ENCODE measurements around the gene SEMA3F. TPM values are rescaled to one million over a fixed set of nuclear protein-coding genes. Genes with fewer than 3 reads are reported as not detected.

Gene SEMA3F
- total and polyA plus RNA-seq, 2 of the 4 experiments (the other 2 are of a cell fraction): 7.3 to 23.3 TPM

DNA sequence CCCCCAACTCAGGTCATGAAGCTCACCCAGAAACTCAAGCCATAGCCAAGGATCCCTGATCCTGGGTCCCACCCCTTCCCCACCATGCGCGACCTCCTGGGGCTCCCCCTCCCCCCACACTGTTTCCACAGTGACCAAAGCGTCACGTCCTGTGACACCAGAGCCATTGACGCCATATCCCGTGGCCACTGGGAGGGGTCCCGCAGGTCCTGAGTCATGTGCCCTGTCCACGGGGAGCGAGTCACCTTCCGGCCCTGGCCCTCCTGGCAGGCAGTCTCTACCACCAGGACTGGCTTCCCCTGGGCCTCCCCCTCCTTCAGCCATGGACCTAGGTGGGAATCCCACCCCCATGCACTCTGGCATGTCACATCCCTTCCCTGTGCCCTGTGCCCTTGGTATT lies 15.6 kb downstream of the SEMA3F start:
- Histone ChIP-seq H3K18ac (ENCODE audit: low read depth, low read length) (peak overlapping the region; percentile 81; the same call in 1 of the 2 replicates), H2BK5ac (ENCODE audit: low read depth, low read length, poor library complexity, severe bottlenecking) (peak overlapping the region; percentile 97), H3K9me1 (ENCODE audit: insufficient read depth, low read length) (peaks cover 29% of the 10 kb centered on the region), H3K27ac (ENCODE audit: insufficient read depth, low read length) (peak overlapping the region; percentile 65), H3K56ac (ENCODE audit: extremely low read depth, insufficient read depth, low read length) (peak overlapping the region; percentile 18; the same call in 1 of the 2 replicates), H2AK5ac (ENCODE audit: low read depth, low read length) (peak overlapping the region; percentile 98), H2BK20ac (ENCODE audit: low read depth, low read length) (peak overlapping the region; percentile 89), H3K9me3 (ENCODE audit: control insufficient read depth, insufficient read depth, low read length) (no peaks in the 10 kb centered on the region), H3K79me1 (ENCODE audit: low read depth in 1 of 2, low read length in 2 of 2) (peaks cover 9 to 77% of the 10 kb centered on the region in 2 experiments), H3K23ac (ENCODE audit: low read depth, low read length) (peak overlapping the region; percentile 76; the same call in 1 of the 2 replicates), H3K4me1 (ENCODE audit: control insufficient read depth, insufficient read depth, low read length) (peaks cover 35% of the 10 kb centered on the region), H2AK9ac (replicated peaks; ENCODE audit: low read depth, low read length, poor library complexity) (peak overlapping the region; percentile 97), H2AFZ (replicated peaks; ENCODE audit: low read length, poor library complexity) (peak overlapping the region; percentile 73), H4K91ac (ENCODE audit: insufficient read depth, low read depth, low read length) (peak overlapping the region; percentile 94), H4K20me1 (ENCODE audit: insufficient read depth, low read length) (no peaks in the 10 kb centered on the region; the same call in 1 of the 2 replicates), H4K8ac (ENCODE audit: low read depth in 2 of 2, low read length in 2 of 2) (peak overlapping the region; percentile 85 to 99), H4K5ac (ENCODE audit: low read depth, low read length) (peak overlapping the region; percentile 93), H3K4me3 (ENCODE audit: insufficient read depth, low read depth, low read length) (no peak overlapping the region), H2BK15ac (ENCODE audit: low read depth, low read length) (peak overlapping the region; percentile 94; the same call in 2 of the 3 replicates), H3K14ac (replicated peaks; ENCODE audit: low read depth, low read length) (peak overlapping the region; percentile 83), H3K9ac (ENCODE audit: low read depth, low read length) (no peak overlapping the region), H2BK120ac (ENCODE audit: low read depth, low read length) (peak overlapping the region; percentile 93), H3K4me2 (ENCODE audit: low read depth, low read length) (peak overlapping the region; percentile 18; the same call in 1 of the 2 replicates), H3K27me3 (ENCODE audit: control insufficient read depth, insufficient read depth, low read length) (no peaks in the 10 kb centered on the region), H3K36me3 (ENCODE audit: control insufficient read depth, insufficient read depth, low read length) (peaks cover 18% of the 10 kb centered on the region), H3K4ac (ENCODE audit: low read depth, low read length) (peak overlapping the region; percentile 90)
- no TSS peak for BruUV-seq (replicated peaks)
- no CpG with 5 or more reads among the region's 10 CpGs for WGBS, 2 experiments (ENCODE audit: extremely low coverage in 2 of 2, insufficient read length in 1 of 2)
- TF ChIP-seq SMC3 (IDR thresholded peaks at IDR 0.05; ENCODE audit: low read depth, low read length) (no peak), FOS (IDR thresholded peaks at IDR 0.05; ENCODE audit: low read depth, low read length) (peak; percentile 76), MXI1 (IDR thresholded peaks at IDR 0.05; ENCODE audit: borderline replicate concordance, low read depth, low read length) (peak; percentile 47; the same call in 1 of the 2 replicates), RAD21 (IDR thresholded peaks at IDR 0.05; ENCODE audit: low read length) (no peak), RCOR1 (IDR thresholded peaks at IDR 0.05; ENCODE audit: insufficient replicate concordance, low read length) (no peak), CHD1 (IDR thresholded peaks at IDR 0.05; ENCODE audit: low read depth, low read length) (no peak), MAFK (IDR thresholded peaks at IDR 0.05; ENCODE audit: low read depth, low read length) (no peak), RFX5 (IDR thresholded peaks at IDR 0.05; ENCODE audit: low read depth, low read length) (no peak), USF2 (IDR thresholded peaks at IDR 0.05; ENCODE audit: low read depth, low read length) (peak; percentile 92), CTCF (conservative IDR thresholded peaks at IDR 0.05; ENCODE audit: low read depth, low read length) (no peak), POLR2A (IDR thresholded peaks at IDR 0.05; ENCODE audit: low read depth, low read length) (0 out of 2 replicates have a peak, but pooled peaks have one; percentile 30), BHLHE40 (IDR thresholded peaks at IDR 0.05; ENCODE audit: low read depth, low read length) (peak; percentile 56; the same call in 1 of the 2 replicates), MAZ (IDR thresholded peaks at IDR 0.05; ENCODE audit: borderline replicate concordance, low read depth, low read length) (0 out of 2 replicates have a peak, but pooled peaks have one; percentile 27), CEBPB (IDR thresholded peaks at IDR 0.05; ENCODE audit: low read depth, low read length) (no peak), NFE2L2 (IDR thresholded peaks at IDR 0.05; ENCODE audit: low read depth, low read length) (0 out of 2 replicates have a peak, but pooled peaks have one; percentile 13)
- TF ChIP-seq, protein P1, sequence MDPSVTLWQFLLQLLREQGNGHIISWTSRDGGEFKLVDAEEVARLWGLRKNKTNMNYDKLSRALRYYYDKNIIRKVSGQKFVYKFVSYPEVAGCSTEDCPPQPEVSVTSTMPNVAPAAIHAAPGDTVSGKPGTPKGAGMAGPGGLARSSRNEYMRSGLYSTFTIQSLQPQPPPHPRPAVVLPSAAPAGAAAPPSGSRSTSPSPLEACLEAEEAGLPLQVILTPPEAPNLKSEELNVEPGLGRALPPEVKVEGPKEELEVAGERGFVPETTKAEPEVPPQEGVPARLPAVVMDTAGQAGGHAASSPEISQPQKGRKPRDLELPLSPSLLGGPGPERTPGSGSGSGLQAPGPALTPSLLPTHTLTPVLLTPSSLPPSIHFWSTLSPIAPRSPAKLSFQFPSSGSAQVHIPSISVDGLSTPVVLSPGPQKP (IDR thresholded peaks at IDR 0.05; ENCODE audit: borderline replicate concordance, low read depth, low read length): no peak
- POLR2A ChIA-PET (ENCODE audit: unreplicated experiment): no interaction called here
- DNase-seq (peak; percentile 90), ATAC-seq (ENCODE audit: low read depth) (peak; percentile 46; the same call in 1 of the 2 replicates)
- dilution Hi-C loops (cut with HindIII; ENCODE audit: low sequenced_read_pairs, unreplicated experiment) (no loop called here), in situ Hi-C loops (cut with MboI; ENCODE audit: low sequenced_read_pairs) (no loop called here), intact Hi-C loops (cut with micrococcal nuclease) (no loop called here)
- CTCF ChIA-PET: no interaction called here
